Dendritic cell treated with granulocyte-macrophage colony-stimulating factor and Interleukin-4, amounts not matched to agents 40 ng/mL and 50 ng/mL, for 4 days (primary cell): ENCODE results near the gene FNDC11.
"Not testable (repeated sequence)": the region's sequence is repeated elsewhere in the genome, so short reads cannot be mapped to it uniquely, and the experiment has no call there.

Experiments
- H3K27ac Mint-ChIP-seq: one replicate; pipeline ENCODE4 v1.8.0; 2022; ENCODE audit warnings: mild to moderate bottlenecking, mixed read lengths
- H3K27me3 Mint-ChIP-seq: one replicate; pipeline ENCODE4 v1.8.0; 2022; ENCODE audit warnings: mild to moderate bottlenecking, mixed read lengths
- H3K36me3 Mint-ChIP-seq: one replicate; pipeline ENCODE4 v1.8.0; 2022; ENCODE audit warnings: low read depth, mixed read lengths
- H3K4me1 Mint-ChIP-seq: one replicate; pipeline ENCODE4 v1.8.0; 2022; ENCODE audit warnings: low read depth, mixed read lengths
- H3K4me3 Mint-ChIP-seq: one replicate; pipeline ENCODE4 v1.8.0; 2022; ENCODE audit warnings: mild to moderate bottlenecking, moderate library complexity, mixed read lengths
- H3K9me3 Mint-ChIP-seq: one replicate; pipeline ENCODE4 v1.8.0; 2022; ENCODE audit warnings: mixed read lengths
- intact Hi-C: fragments of 100-400 bp; cut with micrococcal nuclease; formaldehyde crosslinking; loops from one replicate; pipeline ENCODE4 v1.15.0; 2022

The FNDC11 gene

DNA sequence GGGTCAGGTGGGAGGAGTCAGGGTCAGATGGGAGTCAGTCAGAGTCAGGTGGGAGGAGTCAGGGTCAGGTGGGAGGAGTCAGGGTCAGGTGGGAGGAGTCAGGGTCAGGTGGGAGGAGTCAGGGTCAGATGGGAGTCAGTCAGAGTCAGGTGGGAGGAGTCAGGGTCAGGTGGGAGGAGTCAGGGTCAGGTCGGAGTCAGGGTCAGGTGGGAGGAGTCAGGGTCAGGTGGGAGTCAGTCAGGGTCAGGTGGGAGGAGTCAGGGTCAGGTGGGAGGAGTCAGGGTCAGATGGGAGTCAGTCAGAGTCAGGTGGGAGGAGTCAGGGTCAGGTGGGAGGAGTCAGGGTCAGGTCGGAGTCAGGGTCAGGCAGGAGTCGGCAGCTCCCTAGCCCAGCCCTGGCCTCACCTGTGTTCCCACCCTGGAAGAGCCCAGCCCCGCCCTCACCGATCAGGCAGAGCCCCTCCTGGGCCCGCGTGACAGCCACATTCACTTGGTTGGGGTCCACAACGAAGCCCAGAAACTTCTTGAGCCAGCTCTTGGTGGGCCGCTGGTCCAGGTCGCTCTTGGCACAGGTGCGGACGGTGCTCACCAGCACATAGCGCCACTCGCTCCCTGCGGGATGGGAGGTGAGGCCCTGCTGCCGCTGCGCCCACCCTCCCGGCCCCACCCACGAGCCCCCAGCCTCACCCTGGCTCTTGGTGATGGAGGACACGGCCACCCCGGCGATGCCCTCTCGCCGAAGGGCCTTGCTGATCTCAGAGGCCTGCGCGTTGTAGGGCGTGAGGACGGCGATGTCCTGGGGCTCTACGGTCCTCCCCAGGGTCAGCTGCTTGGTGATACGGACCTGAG is 5.8 kb downstream of the FNDC11 start:
- intact Hi-C loops, H3K4me3 Mint-ChIP-seq, H3K9me3 Mint-ChIP-seq, H3K4me1 Mint-ChIP-seq, H3K27ac Mint-ChIP-seq: not testable (repeated sequence)
- peaks cover 81% of the 10 kb centered on the region for H3K27me3 Mint-ChIP-seq
- H3K36me3 Mint-ChIP-seq, result peaks cover 70% of the 10 kb centered on the region

GRCh38 chr20:63560333-63560805 is 6.4 kb downstream of the FNDC11 start:
- Mint-ChIP-seq H3K27me3 (peaks cover 81% of the 10 kb centered on the region), H3K4me3 (no peak overlapping the region), H3K4me1 (peaks cover 5% of the 10 kb centered on the region), H3K27ac (no peak overlapping the region), H3K9me3 (no peaks in the 10 kb centered on the region), H3K36me3 (peaks cover 77% of the 10 kb centered on the region)
- intact Hi-C loops, result no loop called here

- intact Hi-C loops, result no loop called here
- peaks cover 84% of the 10 kb centered on the region for H3K36me3 Mint-ChIP-seq
- H3K27ac Mint-ChIP-seq, result no peak overlapping the region
- no peak overlapping the region for H3K4me3 Mint-ChIP-seq
- peaks cover 5% of the 10 kb centered on the region for H3K4me1 Mint-ChIP-seq
- peaks cover 81% of the 10 kb centered on the region for H3K27me3 Mint-ChIP-seq
- no peaks in the 10 kb centered on the region for H3K9me3 Mint-ChIP-seq
Observed at GRCh38 chr20:63560856-63561609, 7.1 kb downstream of the FNDC11 start.

GRCh38 chr20:63561624-63562396 is 7.9 kb downstream of the FNDC11 start:
- Mint-ChIP-seq H3K27ac (no peak overlapping the region), H3K9me3 (no peaks in the 10 kb centered on the region), H3K4me1 (peaks cover 6% of the 10 kb centered on the region), H3K4me3 (no peak overlapping the region), H3K27me3 (peaks cover 74% of the 10 kb centered on the region), H3K36me3 (peaks cover 87% of the 10 kb centered on the region)
- intact Hi-C loops, result no loop called here

- intact Hi-C loops, result no loop called here
- Mint-ChIP-seq H3K4me3 (no peak overlapping the region), H3K4me1 (peaks cover 14% of the 10 kb centered on the region), H3K27ac (no peak overlapping the region), H3K27me3 (peaks cover 71% of the 10 kb centered on the region), H3K36me3 (peaks cover 88% of the 10 kb centered on the region), H3K9me3 (no peaks in the 10 kb centered on the region)
Observed at GRCh38 chr20:63562461-63563224, 8.7 kb downstream of the FNDC11 start.

DNA sequence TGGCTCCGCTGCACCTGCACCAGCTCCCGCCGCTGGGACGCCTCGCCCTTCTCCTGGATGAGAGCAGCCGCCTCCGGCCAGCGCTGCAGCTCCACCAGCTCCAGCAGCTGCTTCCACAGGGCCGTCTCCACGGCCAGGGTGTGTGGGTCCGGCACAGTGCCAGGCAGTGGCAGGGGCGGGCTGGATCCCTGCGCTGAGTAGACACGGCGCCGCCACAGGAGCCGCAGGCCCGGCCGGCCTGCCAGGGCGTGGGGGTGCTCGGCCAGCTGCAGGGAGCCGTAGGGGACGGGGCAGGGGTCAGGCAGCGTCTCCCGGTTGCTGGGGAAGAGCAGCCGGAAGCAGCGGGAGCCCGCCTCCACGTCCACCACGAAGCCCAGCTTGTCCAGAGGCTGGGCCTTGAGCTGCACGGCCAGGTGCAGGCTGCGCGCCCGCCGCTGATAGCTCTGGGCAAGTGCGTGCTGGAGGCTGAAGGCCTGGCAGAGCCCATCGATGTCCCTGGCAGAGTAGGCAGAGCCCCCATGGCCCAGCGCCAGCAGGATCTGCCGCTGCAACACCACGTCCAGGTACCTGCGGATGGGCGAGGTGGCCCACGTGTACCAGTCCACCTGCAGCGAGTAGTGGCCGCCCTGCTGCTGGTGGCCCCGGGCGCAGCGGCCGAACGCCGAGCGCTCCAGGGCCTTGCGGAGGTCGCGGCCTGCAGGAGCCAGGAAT is 9.4 kb downstream of the FNDC11 start:
- Mint-ChIP-seq H3K27me3 (peaks cover 68% of the 10 kb centered on the region), H3K27ac (no peak overlapping the region), H3K9me3 (no peaks in the 10 kb centered on the region), H3K4me1 (peaks cover 21% of the 10 kb centered on the region), H3K36me3 (peaks cover 88% of the 10 kb centered on the region), H3K4me3 (no peak overlapping the region)
- intact Hi-C loops, result no loop called here

DNA sequence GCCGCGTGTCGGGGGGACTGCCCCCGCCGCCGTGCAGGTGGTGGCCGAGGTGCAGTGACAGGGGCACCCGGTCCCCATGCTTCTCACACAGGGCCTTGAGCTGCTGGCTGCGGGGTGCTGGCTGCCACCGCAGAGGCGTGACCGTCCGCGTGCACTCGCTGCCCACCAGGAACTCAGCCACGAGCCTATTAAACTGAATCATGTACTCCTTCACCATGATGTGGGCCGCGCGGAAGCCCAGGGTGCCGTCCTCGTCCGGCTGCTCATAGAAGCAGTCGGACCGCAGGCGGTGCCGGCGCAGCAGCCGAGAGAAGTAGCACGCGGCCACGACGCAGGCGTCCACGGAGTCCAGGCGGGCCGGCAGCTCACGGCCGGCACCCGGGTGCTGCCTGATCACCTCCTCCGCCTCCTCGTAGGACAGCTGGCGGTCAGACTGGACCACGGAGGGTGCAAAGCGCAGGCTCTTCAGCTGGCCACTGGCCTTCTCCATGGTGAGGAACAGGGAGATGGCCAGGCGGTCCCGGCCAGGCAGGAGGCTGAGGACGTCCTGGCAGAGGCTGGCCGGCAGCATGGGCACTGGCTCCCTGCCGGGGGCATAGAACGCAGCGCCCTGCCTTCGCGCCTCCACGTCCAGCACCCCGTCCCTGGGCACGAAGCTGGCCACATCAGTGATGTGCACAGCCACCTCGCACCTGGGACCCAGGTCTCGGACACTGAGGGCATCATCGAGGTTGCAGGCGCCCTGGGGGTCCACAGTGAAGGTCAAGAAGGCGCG is 10.3 kb downstream of the FNDC11 start:
- H3K4me3 Mint-ChIP-seq, result no peak overlapping the region
- intact Hi-C loops, result no loop called here
- H3K4me1 Mint-ChIP-seq, result peaks cover 26% of the 10 kb centered on the region
- no peaks in the 10 kb centered on the region for H3K9me3 Mint-ChIP-seq
- H3K27me3 Mint-ChIP-seq, result peaks cover 65% of the 10 kb centered on the region
- no peak overlapping the region for H3K27ac Mint-ChIP-seq
- H3K36me3 Mint-ChIP-seq, result peaks cover 84% of the 10 kb centered on the region

DNA sequence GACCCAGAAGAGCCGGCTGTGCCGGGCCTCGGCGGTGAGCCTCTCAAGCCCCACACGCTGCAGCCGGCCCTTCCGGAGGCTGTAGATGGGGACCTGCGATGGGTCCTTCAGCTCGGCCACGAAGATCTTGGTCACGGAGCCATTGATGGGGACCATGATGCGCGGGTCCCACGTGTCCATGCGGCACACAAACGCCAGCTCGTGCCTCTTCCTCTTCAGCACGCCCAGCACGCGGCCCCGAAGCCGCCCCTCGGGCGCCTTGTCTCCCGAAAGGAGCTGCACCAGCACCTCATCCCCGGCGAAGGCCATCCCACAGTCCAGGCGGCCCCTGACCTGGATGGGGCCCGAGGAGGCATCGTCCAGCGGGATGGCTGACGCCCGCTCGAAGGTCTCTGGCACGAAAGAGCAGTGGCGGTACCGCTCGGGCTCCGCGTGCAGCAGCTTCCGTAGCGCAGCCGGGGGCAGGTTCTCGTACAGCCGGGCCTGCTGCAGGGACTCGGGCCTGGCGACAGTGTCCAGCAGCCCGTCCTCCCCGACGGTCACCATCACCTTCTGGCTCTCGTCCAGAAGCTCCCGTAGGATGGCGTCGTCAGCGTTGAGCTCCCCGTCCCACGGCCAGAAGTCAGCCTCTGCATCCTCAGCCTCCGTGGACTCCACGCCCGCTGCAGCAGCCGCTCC is 11.2 kb downstream of the FNDC11 start:
- H3K9me3 Mint-ChIP-seq, result no peaks in the 10 kb centered on the region
- intact Hi-C loops, result loop anchor here (5.0 kb wide), 1 partner anchor 47 kb away; no protein-coding TSS in a partner anchor
- no peak overlapping the region for H3K4me3 Mint-ChIP-seq
- peaks cover 74% of the 10 kb centered on the region for H3K27me3 Mint-ChIP-seq
- H3K4me1 Mint-ChIP-seq, result peaks cover 34% of the 10 kb centered on the region
- peaks cover 84% of the 10 kb centered on the region for H3K36me3 Mint-ChIP-seq
- no peak overlapping the region for H3K27ac Mint-ChIP-seq

DNA sequence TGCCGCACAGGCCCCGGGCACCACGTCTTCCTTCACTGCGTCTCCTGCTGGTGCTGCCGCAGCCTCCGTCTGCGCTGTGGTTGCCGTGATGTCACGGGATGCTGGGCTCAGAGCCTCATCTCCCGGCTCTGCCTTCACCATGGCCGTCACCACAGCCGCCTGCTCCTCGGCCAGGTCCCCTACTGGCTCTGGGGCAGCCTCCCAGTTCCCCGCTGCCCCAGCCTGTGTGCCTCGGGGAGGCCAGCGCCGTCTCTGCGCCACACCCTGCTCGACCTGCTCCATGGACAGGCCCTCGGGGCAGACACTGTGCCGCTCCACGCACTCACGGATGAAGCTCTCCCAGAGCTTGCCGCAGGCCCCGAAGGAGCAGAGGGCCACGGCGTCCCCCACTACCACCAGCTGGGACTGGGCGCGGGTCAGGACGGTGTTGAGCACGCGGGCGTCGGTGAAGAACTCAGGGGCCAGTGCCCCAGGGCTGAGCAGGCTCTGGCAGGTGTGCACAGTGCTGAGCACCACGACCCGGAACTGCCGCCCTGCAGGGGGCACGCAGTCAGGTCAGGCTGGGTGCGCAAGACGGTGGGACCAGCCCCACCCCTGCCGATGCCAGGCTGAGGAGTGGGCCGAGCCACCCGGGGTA is 11.9 kb downstream of the FNDC11 start:
- peaks cover 76% of the 10 kb centered on the region for H3K27me3 Mint-ChIP-seq
- intact Hi-C loops, result loop anchor here (2.0 to 5.0 kb wide), 2 partner anchors 46 to 61 kb away; partner anchors contain the start of gene GMEB2

DNA sequence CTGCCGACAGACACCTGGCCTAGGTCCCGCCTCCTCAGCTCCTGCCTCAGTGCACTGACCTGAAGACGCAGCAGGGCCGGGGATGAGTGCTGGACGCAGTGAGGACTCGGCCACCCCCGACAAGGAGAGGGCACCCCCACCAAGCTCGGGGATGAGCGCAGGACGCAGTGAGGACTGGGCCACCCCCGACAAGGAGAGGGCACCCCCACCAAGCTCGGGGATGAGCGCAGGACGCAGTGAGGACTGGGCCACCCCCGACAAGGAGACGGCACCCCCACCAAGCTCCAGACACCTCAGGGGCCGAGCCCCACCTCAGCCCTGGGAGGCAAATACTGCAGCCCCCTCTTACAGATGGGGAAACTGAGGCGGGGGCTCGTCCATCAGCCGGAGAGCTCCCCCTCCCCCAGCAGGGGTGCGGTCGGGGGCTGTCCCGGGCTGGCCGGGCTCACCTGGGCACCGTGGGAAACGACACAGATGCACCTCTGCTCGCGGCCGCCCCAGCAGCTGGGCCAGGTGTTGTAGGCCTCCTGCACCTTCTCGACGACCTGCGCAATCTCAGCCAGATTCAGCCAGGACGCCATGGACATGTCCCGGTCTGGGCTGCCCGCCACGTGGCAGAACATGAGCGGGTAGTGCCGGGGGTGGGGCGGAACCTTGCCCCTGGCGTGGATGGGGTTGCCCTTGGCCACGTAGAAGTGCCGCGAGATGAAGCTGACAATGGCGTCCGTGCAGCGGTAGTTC is 12.6 kb downstream of the FNDC11 start:
- intact Hi-C loops, result loop anchor here (1.0 to 5.0 kb wide), 3 partner anchors 29 to 60 kb away; partner anchors contain the start of genes GMEB2 and PTK6
- Mint-ChIP-seq H3K4me3 (peak overlapping the region; percentile 7), H3K27ac (peak overlapping the region; percentile 89), H3K9me3 (no peaks in the 10 kb centered on the region), H3K36me3 (peaks cover 72% of the 10 kb centered on the region), H3K4me1 (peaks cover 36% of the 10 kb centered on the region), H3K27me3 (peaks cover 69% of the 10 kb centered on the region)

More for the DNA sequence above, 11.9 kb downstream of the FNDC11 start:
- Mint-ChIP-seq H3K4me3 (no peak overlapping the region), H3K4me1 (peaks cover 36% of the 10 kb centered on the region), H3K36me3 (peaks cover 80% of the 10 kb centered on the region), H3K9me3 (no peaks in the 10 kb centered on the region), H3K27ac (no peak overlapping the region)

DNA sequence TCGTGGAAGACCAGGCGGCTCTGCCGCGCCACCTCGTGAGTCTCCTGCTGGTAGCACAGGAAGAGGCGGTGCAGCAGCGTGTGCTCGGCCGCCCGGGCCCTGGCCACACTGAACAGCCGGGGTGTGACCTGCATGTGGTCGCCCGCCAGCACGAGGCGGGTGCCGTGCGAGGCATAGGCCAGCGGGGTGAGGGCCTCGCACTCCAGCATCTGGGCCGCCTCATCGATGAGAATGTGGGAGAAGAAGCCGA is 13.1 kb downstream of the FNDC11 start:
- peaks cover 68% of the 10 kb centered on the region for H3K27me3 Mint-ChIP-seq
- peaks cover 68% of the 10 kb centered on the region for H3K36me3 Mint-ChIP-seq
- peak overlapping the region; percentile 89 for H3K27ac Mint-ChIP-seq
- no peaks in the 10 kb centered on the region for H3K9me3 Mint-ChIP-seq
- intact Hi-C loops, result loop anchor here (1.0 to 5.0 kb wide), 3 partner anchors 30 to 60 kb away; partner anchors contain the start of genes GMEB2 and PTK6
- peak overlapping the region; percentile 7 for H3K4me3 Mint-ChIP-seq
- peaks cover 36% of the 10 kb centered on the region for H3K4me1 Mint-ChIP-seq
